Skin epidermis (tissue), 12 donors: ENCODE measurements around the gene VAMP4.
A peak's percentile ranks its signal among the peaks of the same experiment; 100 is the strongest.

Source experiments
- H3K27ac ChIP-seq, 21 experiments: fragments of 200-600 bp; sonication (generic) in 11 of 21; one replicate each; pipeline ENCODE4 v1.5.0; 2020; ENCODE audit warnings: mild to moderate bottlenecking in 3 of 21, inconsistent platforms in 2 of 21, moderate library complexity in 2 of 21
- H3K4me3 ChIP-seq, 7 experiments: fragments of 200-600 bp; sonication (generic) in 2 of 7; one replicate each; pipeline ENCODE4 v1.5.0; 2020; ENCODE audit warnings: inconsistent platforms in 2 of 7, mild to moderate bottlenecking in 2 of 7, moderate library complexity in 1 of 7

The VAMP4 gene

GRCh38 chr1:171741872-171742576 is at the start of gene VAMP4:
Gene VAMP4 (minus strand): TSS chr1:171742065. CDS start chr1:171738414, 3,651 bp downstream.
- H3K4me3 ChIP-seq: peak within 1 kb of the TSS; percentile 77 to 96 (median 82)

DNA sequence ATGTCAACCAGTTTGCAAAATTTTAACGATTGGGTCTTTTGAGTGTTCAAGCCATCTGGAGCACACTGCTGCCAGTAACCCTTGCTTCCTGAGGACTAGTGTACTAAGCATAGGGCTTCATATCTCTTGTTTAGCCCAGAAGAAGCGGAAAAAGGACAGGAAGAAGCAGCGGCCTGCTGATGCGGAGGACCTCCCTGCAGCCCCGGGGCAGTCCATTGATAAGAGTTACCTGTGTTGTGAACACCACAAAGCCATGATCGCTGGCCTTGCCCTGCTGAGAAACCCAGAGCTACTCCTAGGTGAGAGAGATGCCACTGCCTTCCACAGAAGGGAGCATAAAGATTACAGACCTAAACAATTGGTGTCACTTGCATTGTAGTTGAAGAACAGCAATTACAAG is 48.5 kb upstream of the VAMP4 start:
- Histone ChIP-seq H3K27ac (no peak overlapping the region), H3K4me3 (no peak overlapping the region)

More at GRCh38 chr1:171741872-171742576, at the start of gene VAMP4:
- H3K27ac ChIP-seq: peak within 1 kb of the TSS; percentile 83 to 98 (median 95)

- Histone ChIP-seq H3K27ac (peak overlapping the region in 1 of 21 experiments; percentile 24), H3K4me3 (no peak overlapping the region)
Measured at GRCh38 chr1:171788696-171789095, 46.8 kb upstream of the VAMP4 start.

- H3K27ac ChIP-seq: no peak overlapping the region
Measured at GRCh38 chr1:171787686-171788480, 46.0 kb upstream of the VAMP4 start.

GRCh38 chr1:171786534-171786933 is 44.7 kb upstream of the VAMP4 start:
- no peak overlapping the region for H3K27ac ChIP-seq

More at GRCh38 chr1:171787686-171788480, 46.0 kb upstream of the VAMP4 start:
- no peak overlapping the region for H3K4me3 ChIP-seq

DNA sequence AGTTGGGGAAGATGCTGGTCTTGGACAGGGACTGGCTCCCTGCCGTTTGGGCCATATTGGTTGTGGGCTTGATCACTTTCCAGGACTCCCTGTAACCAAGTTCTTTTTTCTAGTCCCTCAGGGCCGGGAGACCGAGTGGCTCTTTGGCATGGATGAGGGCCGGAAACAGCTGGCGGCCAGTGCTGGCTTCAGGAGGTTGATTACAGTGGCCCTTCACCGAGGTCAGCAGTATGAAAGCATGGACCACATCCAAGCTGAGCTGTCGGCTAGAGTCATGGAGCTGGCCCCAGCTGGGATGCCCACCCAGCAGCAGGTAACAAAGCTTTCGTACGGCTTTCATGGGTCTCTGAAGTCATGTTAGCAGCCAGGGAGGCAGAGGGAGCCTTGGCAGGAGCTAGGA is 43.9 kb upstream of the VAMP4 start:
- H3K4me3 ChIP-seq: no peak overlapping the region
- no peak overlapping the region for H3K27ac ChIP-seq

More at GRCh38 chr1:171786534-171786933, 44.7 kb upstream of the VAMP4 start:
- H3K4me3 ChIP-seq: no peak overlapping the region

DNA sequence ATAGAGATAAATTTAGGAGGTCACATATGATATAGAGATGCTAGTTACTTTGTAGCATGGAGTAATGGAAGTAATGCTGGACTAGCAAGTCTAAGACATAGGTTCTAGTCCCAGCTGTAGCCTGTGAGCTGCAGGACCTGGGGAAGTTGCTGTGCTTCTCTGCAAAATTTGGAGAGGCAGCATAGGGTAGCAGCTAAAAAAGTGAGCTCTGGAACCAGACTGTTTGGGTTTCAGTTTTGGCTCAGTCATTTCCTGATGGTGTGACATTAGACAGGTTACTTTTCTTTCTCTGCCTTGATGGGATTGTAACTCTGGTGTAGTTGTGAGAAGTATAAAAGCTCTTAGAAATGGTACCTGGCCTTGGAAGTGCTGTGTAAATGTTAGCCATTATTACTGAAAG is 42.9 kb upstream of the VAMP4 start:
- Histone ChIP-seq H3K27ac (no peak overlapping the region), H3K4me3 (no peak overlapping the region)

GRCh38 chr1:171783816-171784530 is 42.1 kb upstream of the VAMP4 start:
- H3K4me3 ChIP-seq: no peak overlapping the region

DNA sequence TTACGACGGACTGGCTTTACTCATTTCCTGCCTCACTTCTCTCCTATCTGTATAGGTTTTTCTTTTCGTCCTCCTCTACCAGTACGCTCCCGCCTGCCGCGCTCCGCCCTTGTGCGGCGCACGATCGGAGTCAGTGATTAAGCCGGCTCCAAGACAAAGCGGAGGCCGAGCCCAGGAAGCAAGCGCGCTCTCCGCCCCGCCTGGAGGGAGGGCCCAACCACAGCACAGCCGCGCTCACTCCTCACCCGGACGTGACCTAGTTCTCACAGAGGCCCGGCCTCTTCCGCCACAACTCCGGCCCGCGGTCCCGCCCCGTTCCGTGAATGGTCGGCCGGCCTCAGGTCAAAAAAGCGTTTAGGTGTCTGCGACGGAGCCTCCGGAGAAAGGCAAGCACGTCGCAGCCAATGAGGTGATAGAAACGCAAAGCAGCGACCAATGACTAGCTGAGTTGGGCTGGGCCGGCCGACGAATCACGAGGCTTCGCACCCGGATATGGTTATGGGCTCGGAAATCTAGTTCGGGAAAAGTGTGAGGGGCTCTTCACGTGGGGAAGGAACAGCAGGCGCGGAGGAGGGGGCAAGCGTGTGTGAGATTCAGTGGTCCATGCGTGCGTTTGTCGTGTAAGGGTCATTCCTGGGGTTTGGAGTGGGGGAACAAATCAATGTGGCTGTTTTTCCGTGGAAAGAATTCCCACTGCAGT is 39.5 kb upstream of the VAMP4 start, which contains the start of gene METTL13:
Gene METTL13 (plus strand): TSS at position 485 of the 700 bp plus-strand sequence. CDS start 308 bp downstream, outside the sequence.
- Histone ChIP-seq H3K4me3 (peak within 1 kb of the TSS; percentile 66 to 77 (median 69)), H3K27ac (peak within 1 kb of the TSS; percentile 61 to 97 (median 87))

More at GRCh38 chr1:171783816-171784530, 42.1 kb upstream of the VAMP4 start:
- no peak overlapping the region for H3K27ac ChIP-seq

DNA sequence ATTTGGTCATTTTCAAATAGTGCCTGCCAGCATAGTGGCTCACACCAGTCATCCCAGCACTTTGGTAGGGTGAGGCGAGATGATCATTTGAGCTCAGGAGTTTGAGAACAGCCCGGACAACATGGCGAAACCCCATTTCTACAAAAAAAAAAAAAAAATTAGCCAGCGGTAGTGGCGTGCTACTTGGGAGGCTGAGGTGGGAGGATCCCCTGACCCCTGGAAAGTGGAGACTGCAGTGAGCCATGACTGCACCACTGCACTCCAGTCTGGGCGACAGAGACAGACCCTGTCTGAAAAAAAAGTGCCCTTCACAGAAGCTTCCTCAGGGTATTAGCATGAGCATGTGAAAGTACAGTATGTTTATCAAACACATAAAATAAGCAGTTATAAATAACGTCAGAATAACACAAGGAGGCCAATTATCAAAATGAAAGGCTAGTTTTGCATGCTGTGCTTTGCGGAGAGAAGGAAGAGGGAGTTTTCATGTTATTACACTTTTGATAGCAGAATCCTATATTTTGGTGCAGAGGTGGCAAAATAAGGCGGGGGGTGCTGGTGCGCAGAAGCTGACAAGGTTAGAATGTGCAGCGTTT is 38.8 kb upstream of the VAMP4 start:
- peak overlapping the region in 20 of 21 experiments; percentile 73 to 97 (median 85) for H3K27ac ChIP-seq
- peak overlapping the region; percentile 21 to 72 (median 67) for H3K4me3 ChIP-seq

DNA sequence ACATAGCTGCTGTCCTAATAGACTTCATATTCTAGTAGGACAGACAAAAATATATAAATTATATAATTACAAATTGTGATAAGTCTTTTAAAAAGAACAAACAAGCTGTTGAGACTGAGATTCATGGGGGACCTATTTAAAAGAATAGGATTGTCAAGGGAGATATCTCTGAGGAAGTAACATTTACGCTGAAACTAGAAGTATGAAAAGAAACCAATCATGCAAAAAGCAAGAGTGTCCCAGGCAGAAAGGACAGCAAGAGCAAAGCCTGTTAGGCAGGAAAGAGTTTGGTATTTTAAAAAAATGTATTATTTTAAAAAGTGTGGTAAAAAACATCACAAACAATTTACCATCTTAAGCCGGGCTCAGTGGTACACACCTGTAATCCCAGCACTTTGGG is 30.4 kb upstream of the VAMP4 start:
- Histone ChIP-seq H3K4me3 (no peak overlapping the region), H3K27ac (no peak overlapping the region)

- Histone ChIP-seq H3K27ac (no peak overlapping the region), H3K4me3 (no peak overlapping the region)
Measured at GRCh38 chr1:171769754-171770153, 27.9 kb upstream of the VAMP4 start.

GRCh38 chr1:171769171-171769570 is 27.3 kb upstream of the VAMP4 start:
- no peak overlapping the region for H3K27ac ChIP-seq
- no peak overlapping the region for H3K4me3 ChIP-seq

GRCh38 chr1:171763764-171764163 is 21.9 kb upstream of the VAMP4 start:
- no peak overlapping the region for H3K27ac ChIP-seq
- H3K4me3 ChIP-seq: no peak overlapping the region

- no peak overlapping the region for H3K27ac ChIP-seq
- no peak overlapping the region for H3K4me3 ChIP-seq
Measured at GRCh38 chr1:171762143-171762563, 20.3 kb upstream of the VAMP4 start.

GRCh38 chr1:171758011-171758410 is 16.1 kb upstream of the VAMP4 start:
- no peak overlapping the region for H3K4me3 ChIP-seq
- no peak overlapping the region for H3K27ac ChIP-seq

DNA sequence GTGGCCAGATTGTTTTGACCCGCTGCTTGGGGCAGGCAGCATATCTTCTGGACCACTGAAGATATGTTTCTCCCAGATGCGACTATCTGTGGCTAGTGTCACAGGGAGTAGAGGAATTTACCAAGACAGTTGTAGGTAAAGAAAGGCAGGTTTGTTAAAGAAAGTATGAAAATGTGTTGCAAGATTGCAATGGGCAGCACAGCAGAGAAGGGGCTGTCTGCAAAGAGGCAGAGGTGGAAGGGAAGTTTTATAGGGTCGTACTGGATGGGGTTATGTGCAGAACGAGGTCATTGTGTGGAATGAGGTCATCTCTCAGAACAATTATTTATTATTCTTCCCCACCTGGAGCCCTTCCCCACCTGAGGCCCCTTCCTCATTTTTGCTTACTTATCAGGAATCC is 15.0 kb upstream of the VAMP4 start:
- H3K4me3 ChIP-seq: no peak overlapping the region
- no peak overlapping the region for H3K27ac ChIP-seq

- peak overlapping the region in 8 of 21 experiments; percentile 10 to 78 (median 34) for H3K27ac ChIP-seq
Measured at GRCh38 chr1:171754971-171755370, 13.1 kb upstream of the VAMP4 start.

GRCh38 chr1:171754353-171754705 is 12.5 kb upstream of the VAMP4 start:
- Histone ChIP-seq H3K27ac (peak overlapping the region in 8 of 21 experiments; percentile 10 to 78 (median 34)), H3K4me3 (no peak overlapping the region)

More at GRCh38 chr1:171754971-171755370, 13.1 kb upstream of the VAMP4 start:
- H3K4me3 ChIP-seq: no peak overlapping the region
